Mucosa of descending colon (tissue), 3 donors: Measurements from ENCODE around the gene GLE1. TPM values are rescaled to one million over a fixed set of nuclear protein-coding genes. Genes with fewer than 3 reads are reported as not detected.

Experiments
- total RNA-seq, 3 donors: library from RNA; stranded (reverse); fragmentation: NEBNext Ultra II Directional in 2 of 3; extraction: Animal tissue kit (Norgen Biotek cat#: 25700) in 2 of 3; gene quantifications; one replicate each; pipeline versions ENCODE4 v1.2.1 to v1.2.4, GENCODE V29; 2021 to 2023
- donor health status: DM: no; HTN: no; CAD: no; lungs with moderate emphysema.
- donor health status: DM: no; HTN: no; CAD: no.
- donor health status: DM: no; HTN: yes; CAD: no.

GLE1 gene
- total RNA-seq, 3 donors from 2014 or later = 25.7 to 35.0 (median 28.0) TPM

Other genes starting within 250 kb of the GLE1 start
- 100 to 1,000 TPM in 1 of 3 donors, 10 to 100 TPM in 2; 90.3 to 118 (median 96.5) TPM for gene GOLGA2, start 228.7 kb upstream of the GLE1 start, total RNA-seq
- gene SWI5, start 228.4 kb upstream of the GLE1 start, total RNA-seq = 10 to 100 TPM; 10.6 to 13.8 (median 11.5) TPM
- gene TRUB2, start 182.3 kb upstream of the GLE1 start, total RNA-seq = 10 to 100 TPM; 18.8 to 27.5 (median 24.3) TPM
- gene COQ4, start 181.9 kb upstream of the GLE1 start, total RNA-seq = 10 to 100 TPM; 43.2 to 63.9 (median 59.1) TPM
- 10 to 100 TPM; 36.5 to 46.8 (median 39.9) TPM for gene SLC27A4, start 164.2 kb upstream of the GLE1 start, total RNA-seq
- 10 to 100 TPM; 49.3 to 57.9 (median 51.8) TPM for gene URM1, start 133.3 kb upstream of the GLE1 start, total RNA-seq
- gene CERCAM, start 83.9 kb upstream of the GLE1 start, total RNA-seq = 10 to 100 TPM in 2 of 3 donors, 1 to 10 TPM in 1; 4.1 to 20.9 (median 11.5) TPM
- gene ODF2, start 48.7 kb upstream of the GLE1 start, total RNA-seq = 10 to 100 TPM; 17.1 to 26.1 (median 19.4) TPM
- 100 to 1,000 TPM; 235 to 322 (median 321) TPM for gene SPTAN1, start 47.9 kb downstream of the GLE1 start, total RNA-seq
- gene DYNC2I2, start 152.1 kb downstream of the GLE1 start, total RNA-seq = 10 to 100 TPM; 36.7 to 46.3 (median 43.7) TPM
- 100 to 1,000 TPM; 174 to 272 (median 212) TPM for gene SET, start 184.5 kb downstream of the GLE1 start, total RNA-seq
- gene PKN3, start 197.8 kb downstream of the GLE1 start, total RNA-seq = 1 to 10 TPM; 2.5 to 4.9 (median 3.8) TPM
- 10 to 100 TPM; 33.0 to 89.5 (median 76.8) TPM for gene ZDHHC12, start 219.4 kb downstream of the GLE1 start, total RNA-seq